Measurements from ENCODE around the gene CSF1R. TPM values are rescaled to one million over a fixed set of nuclear protein-coding genes. Genes with fewer than 3 reads are reported as not detected.

Gene CSF1R
- total RNA-seq, 1 experiment from 2014 or later = 0.26 TPM

GRCh38 chr5:150081541-150082283, 4.6 kb downstream of the CSF1R start:
- DNase-seq = no peak

GRCh38 chr5:150080696-150081435, 5.5 kb downstream of the CSF1R start:
- Histone ChIP-seq H3K27me3 (peaks cover 3% of the 10 kb centered on the region; the same call in 1 of the 2 replicates), H3K9me3 (no peaks in the 10 kb centered on the region), H3K36me3 (no peaks in the 10 kb centered on the region), H3K4me3 (no peak overlapping the region)
- no peak for DNase-seq

More at GRCh38 chr5:150081541-150082283, 4.6 kb downstream of the CSF1R start:
- no peaks in the 10 kb centered on the region for H3K36me3 ChIP-seq
- H3K4me3 ChIP-seq = no peak overlapping the region
- no peaks in the 10 kb centered on the region for H3K9me3 ChIP-seq
- peaks cover 6% of the 10 kb centered on the region for H3K27me3 ChIP-seq

- peaks cover 8% of the 10 kb centered on the region for H3K27me3 ChIP-seq
- H3K4me3 ChIP-seq = no peak overlapping the region
- H3K9me3 ChIP-seq = no peaks in the 10 kb centered on the region
- no peaks in the 10 kb centered on the region for H3K36me3 ChIP-seq
- no peak for DNase-seq
Observed at GRCh38 chr5:150079909-150080461, 6.4 kb downstream of the CSF1R start.

GRCh38 chr5:150078802-150079689, 7.3 kb downstream of the CSF1R start:
- no peak for DNase-seq
- Histone ChIP-seq H3K36me3 (no peaks in the 10 kb centered on the region), H3K4me3 (no peak overlapping the region), H3K27me3 (peaks cover 10% of the 10 kb centered on the region), H3K9me3 (no peaks in the 10 kb centered on the region; the same call in 1 of the 2 replicates)

- peaks cover 10% of the 10 kb centered on the region for H3K27me3 ChIP-seq
- DNase-seq = no peak
- peaks cover 4% of the 10 kb centered on the region for H3K9me3 ChIP-seq
- no peak overlapping the region for H3K4me3 ChIP-seq
- H3K36me3 ChIP-seq = no peaks in the 10 kb centered on the region
Observed at GRCh38 chr5:150077996-150078801, 8.2 kb downstream of the CSF1R start.

GRCh38 chr5:150077060-150077459, 9.3 kb downstream of the CSF1R start:
- Histone ChIP-seq H3K27me3 (peaks cover 10% of the 10 kb centered on the region), H3K4me3 (no peak overlapping the region), H3K36me3 (no peaks in the 10 kb centered on the region), H3K9me3 (peaks cover 6% of the 10 kb centered on the region)
- no peak for DNase-seq

GRCh38 chr5:150075806-150076205, 10.5 kb downstream of the CSF1R start:
- H3K36me3 ChIP-seq = no peaks in the 10 kb centered on the region
- DNase-seq = no peak
- H3K4me3 ChIP-seq = no peak overlapping the region

GRCh38 chr5:150075233-150075632, 11.1 kb downstream of the CSF1R start:
- DNase-seq = no peak
- H3K4me3 ChIP-seq = no peak overlapping the region
- H3K36me3 ChIP-seq = no peaks in the 10 kb centered on the region
- peaks cover 10% of the 10 kb centered on the region for H3K27me3 ChIP-seq
- peaks cover 6% of the 10 kb centered on the region for H3K9me3 ChIP-seq

More at GRCh38 chr5:150075806-150076205, 10.5 kb downstream of the CSF1R start:
- Histone ChIP-seq H3K27me3 (peaks cover 10% of the 10 kb centered on the region), H3K9me3 (peaks cover 6% of the 10 kb centered on the region)

- Histone ChIP-seq H3K27me3 (peaks cover 10% of the 10 kb centered on the region), H3K4me3 (no peak overlapping the region), H3K36me3 (no peaks in the 10 kb centered on the region), H3K9me3 (peaks cover 6% of the 10 kb centered on the region)
- DNase-seq = no peak
Observed at GRCh38 chr5:150073677-150074076, 12.7 kb downstream of the CSF1R start.

GRCh38 chr5:150073086-150073625, 13.2 kb downstream of the CSF1R start:
- peaks cover 6% of the 10 kb centered on the region for H3K9me3 ChIP-seq
- DNase-seq = no peak
- H3K27me3 ChIP-seq = peaks cover 10% of the 10 kb centered on the region
- no peaks in the 10 kb centered on the region for H3K36me3 ChIP-seq
- no peak overlapping the region for H3K4me3 ChIP-seq

- no peak for DNase-seq
- peaks cover 6% of the 10 kb centered on the region for H3K27me3 ChIP-seq
Observed at GRCh38 chr5:150070821-150071220, 15.5 kb downstream of the CSF1R start.

GRCh38 chr5:150069672-150070627, 16.4 kb downstream of the CSF1R start:
- Histone ChIP-seq H3K9me3 (peaks cover 6% of the 10 kb centered on the region), H3K4me3 (no peak overlapping the region), H3K36me3 (no peaks in the 10 kb centered on the region), H3K27me3 (peaks cover under 1% of the 10 kb centered on the region; the same call in 1 of the 2 replicates)
- no peak for DNase-seq

More at GRCh38 chr5:150070821-150071220, 15.5 kb downstream of the CSF1R start:
- H3K36me3 ChIP-seq = no peaks in the 10 kb centered on the region
- peaks cover 6% of the 10 kb centered on the region for H3K9me3 ChIP-seq
- no peak overlapping the region for H3K4me3 ChIP-seq

- H3K9me3 ChIP-seq = peaks cover 6% of the 10 kb centered on the region
- H3K36me3 ChIP-seq = no peaks in the 10 kb centered on the region
- DNase-seq = no peak
Observed at GRCh38 chr5:150068961-150069645, 17.3 kb downstream of the CSF1R start.

GRCh38 chr5:150068472-150068871, 17.9 kb downstream of the CSF1R start:
- H3K9me3 ChIP-seq = peaks cover 4% of the 10 kb centered on the region; the same call in 1 of the 2 replicates
- no peaks in the 10 kb centered on the region for H3K27me3 ChIP-seq
- no peaks in the 10 kb centered on the region for H3K36me3 ChIP-seq
- peak; percentile 42 for DNase-seq
- H3K4me3 ChIP-seq = no peak overlapping the region

More at GRCh38 chr5:150068961-150069645, 17.3 kb downstream of the CSF1R start:
- Histone ChIP-seq H3K27me3 (no peaks in the 10 kb centered on the region), H3K4me3 (no peak overlapping the region)
